Cardiac fibroblast (primary cell): ENCODE measurements around the gene CDKAL1.

Experiments used
- DNase-seq, 2 donors: peaks; one replicate each; pipeline versions ENCODE4 v3.0.0 to v3.0.0-alpha.2; 2010; ENCODE audit warnings: low read depth in 2 of 2
- H3K4me3 ChIP-seq, 2 donors: replicated peaks in 1 of 2; 1 replicate in 1 of 2; 2 replicates in 1 of 2; pipeline ENCODE4 v1.5.1; 2011; ENCODE audit warnings: low read depth in 2 of 2, low read length in 2 of 2, mild to moderate bottlenecking in 2 of 2, moderate library complexity in 1 of 2
- CTCF ChIP-seq: IDR thresholded peaks from one replicate; pipeline ENCODE4 v1.5.1; 2011; ENCODE audit warnings: low read depth, mild to moderate bottlenecking, low read length, inconsistent platforms

The CDKAL1 gene

GRCh38 chr6:20732896-20733295 lies 198.6 kb downstream of the CDKAL1 start:
- DNase-seq = no peak
- TF ChIP-seq CTCF = no peak
- H3K4me3 ChIP-seq = no peak overlapping the region

DNA sequence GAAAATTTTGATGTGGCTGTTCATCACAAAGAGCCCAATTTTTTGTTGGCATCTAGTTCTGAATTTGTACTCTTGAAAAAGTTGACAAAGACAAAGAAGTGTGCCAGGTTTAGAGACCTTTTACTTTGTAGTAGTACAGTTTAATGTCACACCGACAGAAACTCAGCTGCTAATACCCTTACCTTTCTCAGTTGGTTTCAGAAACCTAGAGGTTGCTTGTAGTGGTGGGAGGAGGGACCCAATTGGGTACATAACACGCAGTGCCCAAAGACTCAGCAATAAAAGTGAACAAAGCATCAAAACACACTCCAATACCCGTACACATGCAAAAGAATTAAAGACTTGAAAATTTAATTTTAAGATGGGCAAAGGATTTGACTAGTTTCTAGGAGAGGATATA lies 203.7 kb downstream of the CDKAL1 start:
- TF ChIP-seq CTCF = no peak
- DNase-seq = no peak
- H3K4me3 ChIP-seq = no peak overlapping the region

GRCh38 chr6:20740088-20740487 lies 205.8 kb downstream of the CDKAL1 start:
- no peak for TF ChIP-seq CTCF
- H3K4me3 ChIP-seq = no peak overlapping the region
- DNase-seq = no peak

DNA sequence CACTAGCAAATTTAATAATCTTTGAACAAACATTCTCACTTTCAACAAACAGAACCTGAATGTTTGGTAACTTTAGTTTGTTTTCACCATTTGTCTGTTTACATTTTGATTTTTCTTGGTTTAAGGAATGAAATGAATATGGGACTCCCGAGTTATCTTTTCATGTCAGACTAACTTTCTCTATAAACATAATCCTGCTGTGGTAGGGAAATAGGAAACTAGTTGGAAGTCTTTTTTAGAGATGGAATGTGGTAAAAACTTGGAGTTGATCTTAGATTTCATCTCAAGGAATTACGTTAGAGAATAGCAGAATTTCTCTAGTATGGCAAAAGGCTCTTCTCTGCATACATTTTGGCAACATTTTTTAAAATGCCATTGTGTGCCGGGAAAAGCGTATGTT lies 206.5 kb downstream of the CDKAL1 start:
- no peak for TF ChIP-seq CTCF
- DNase-seq = no peak
- no peak overlapping the region for H3K4me3 ChIP-seq

DNA sequence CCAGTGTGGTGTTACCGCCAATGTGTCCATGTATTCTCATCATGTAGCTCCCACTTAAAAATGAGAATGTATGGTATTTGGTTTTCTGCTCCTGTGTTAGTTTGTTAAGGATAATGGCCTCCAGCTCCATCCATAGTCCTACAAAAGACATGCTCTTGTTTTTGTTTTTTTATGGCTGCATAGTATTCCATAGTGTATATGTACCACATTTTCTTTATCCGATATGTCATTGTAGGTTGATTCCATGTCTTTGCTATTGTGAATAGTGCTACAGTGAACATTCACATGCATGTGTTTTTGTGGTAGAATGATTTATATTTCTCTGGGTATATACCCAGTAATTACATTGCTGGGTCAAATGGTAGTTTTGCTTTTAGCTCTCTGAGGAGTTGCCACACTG lies 207.2 kb downstream of the CDKAL1 start:
- no peak for TF ChIP-seq CTCF
- no peak overlapping the region for H3K4me3 ChIP-seq
- no peak for DNase-seq

DNA sequence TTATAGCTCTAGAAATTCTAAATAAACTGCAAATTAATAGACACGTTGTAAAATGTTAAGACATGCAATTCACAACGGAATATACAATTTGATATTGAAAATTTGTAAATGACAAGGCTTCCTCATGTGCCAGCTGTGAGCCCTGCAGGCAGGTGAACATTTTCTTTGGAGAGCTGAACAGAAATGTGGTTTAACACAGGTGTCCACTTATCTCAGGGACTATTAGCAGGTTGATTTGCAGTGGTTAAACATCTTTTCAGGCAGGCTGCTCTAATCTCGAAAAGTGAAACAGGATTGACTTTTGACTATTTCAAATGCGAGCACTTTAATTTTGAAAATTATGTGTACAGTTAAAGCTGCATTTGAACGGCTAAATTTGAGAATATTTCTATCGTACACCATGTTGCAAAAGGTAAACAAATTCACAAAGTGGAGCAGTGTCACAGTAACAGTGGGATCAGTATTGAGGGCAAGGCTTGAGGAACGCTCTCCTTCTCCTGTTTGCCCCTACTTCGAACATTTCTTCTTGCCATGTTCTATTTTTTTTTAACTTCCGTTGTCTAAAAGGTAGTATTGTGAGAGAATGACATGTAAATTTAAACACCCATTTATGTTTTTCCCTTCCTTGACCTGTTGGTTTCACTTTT lies 210.8 kb downstream of the CDKAL1 start:
- no peak for DNase-seq
- TF ChIP-seq CTCF = no peak
- H3K4me3 ChIP-seq = no peak overlapping the region

GRCh38 chr6:20746024-20746423 lies 211.8 kb downstream of the CDKAL1 start:
- DNase-seq = no peak
- no peak for TF ChIP-seq CTCF
- H3K4me3 ChIP-seq = no peak overlapping the region
